SU-DHL-6 (cell line): ENCODE data around the gene EGLN1.

Source experiments
- CTCF ChIP-seq: fragments of 200-600 bp; sonication (generic); IDR thresholded peaks from one replicate; pipeline ENCODE4 v1.5.1; 2017; ENCODE audit warnings: antibody characterized with exemption, mild to moderate bottlenecking, low read length, moderate library complexity; ENCODE audit not compliant: insufficient read depth, poor library complexity, severe bottlenecking
- EZH2phosphoT487 ChIP-seq: fragments of 200-600 bp; sonication (generic), shearing (Covaris generic); conservative IDR thresholded peaks from 2 replicates; pipeline ENCODE4 v1.6.1; 2018; ENCODE audit warnings: mild to moderate bottlenecking, antibody characterized with exemption, low read length, moderate library complexity, mixed read lengths

- TF ChIP-seq CTCF, result no peak
- TF ChIP-seq EZH2phosphoT487, result no peak
These were observed 11.0 kb downstream of the EGLN1 start for GRCh38 chr1:231411036-231411531.
